Transverse colon (tissue), 4 donors: ENCODE measurements around the gene SIMC1. TPM values are rescaled to one million over a fixed set of nuclear protein-coding genes. Genes with fewer than 3 reads are reported as not detected.
A peak's percentile ranks its signal among the peaks of the same experiment; 100 is the strongest.
"Not testable (repeated sequence)": the region's sequence is repeated elsewhere in the genome, so short reads cannot be mapped to it uniquely, and the experiment has no call there.

Experiments
- DNase-seq: peaks from one replicate; pipeline ENCODE4 v3.0.0-alpha.2; 2019
- H3K27ac ChIP-seq, 4 donors: fragments of 200-600 bp; sonication (generic); 2 replicates each; pipeline ENCODE4 v1.5.1; 2016 to 2018; ENCODE audit warnings: inconsistent platforms in 4 of 4
- H3K27me3 ChIP-seq: fragments of 200-600 bp; sonication (generic); 2 replicates; pipeline ENCODE4 v1.5.1; 2017; ENCODE audit warnings: inconsistent platforms
- H3K36me3 ChIP-seq, 4 donors: fragments of 200-600 bp; sonication (generic); 2 replicates each; pipeline ENCODE4 v1.5.1; 2017 to 2019; ENCODE audit warnings: inconsistent platforms in 4 of 4
- H3K4me1 ChIP-seq, 4 donors: fragments of 200-600 bp; sonication (generic); 2 replicates each; pipeline ENCODE4 v1.5.1; 2017 to 2020; ENCODE audit warnings: inconsistent platforms in 4 of 4
- H3K4me3 ChIP-seq, 4 donors: fragments of 200-600 bp; sonication (generic); 1 replicate in 1 of 4; 2 replicates in 3 of 4; pipeline versions ENCODE4 v1.5.1 to v1.6.1; 2017 to 2019; ENCODE audit warnings: inconsistent platforms in 4 of 4
- H3K9me3 ChIP-seq, 2 donors: fragments of 200-600 bp; sonication (generic); 2 replicates each; pipeline ENCODE4 v1.5.1; 2017 to 2019; ENCODE audit warnings: inconsistent platforms in 2 of 2
- CTCF ChIP-seq, 5 experiments: fragments of 200-600 bp in 3 of 5; fragments of 450-650 bp in 2 of 5; sonication (generic) in 3 of 5; IDR thresholded peaks; 1 replicate in 2 of 5; 2 replicates in 3 of 5; pipeline ENCODE4 v1.5.1; 2016 to 2017; ENCODE audit warnings: antibody characterized with exemption in 5 of 5, inconsistent platforms in 3 of 5, mild to moderate bottlenecking in 2 of 5, moderate library complexity in 1 of 5
- EP300 ChIP-seq: sonication (generic); formaldehyde crosslinking; IDR thresholded peaks from one replicate; pipeline ENCODE4 v1.6.1; 2017; ENCODE audit warnings: antibody characterized with exemption, low read depth
- POLR2A ChIP-seq: fragments of 450-650 bp; IDR thresholded peaks from one replicate; pipeline ENCODE4 v1.6.1; 2016; ENCODE audit warnings: antibody characterized with exemption, mild to moderate bottlenecking, moderate library complexity
- POLR2AphosphoS5 ChIP-seq, 3 donors: sonication (generic); formaldehyde crosslinking; IDR thresholded peaks; one replicate each; pipeline ENCODE4 v1.6.1; 2016; ENCODE audit warnings: antibody characterized with exemption in 3 of 3
- WGBS, 2 donors: methylation state at CpG; one replicate each; pipeline ENCODE4 v1.1.5; 2018; ENCODE audit warnings: low coverage in 1 of 2; 5-methylcytosine and 5-hydroxymethylcytosine counted together
- in situ Hi-C, 4 donors: fragments of 200-750 bp; cut with MboI; loops; one replicate each; pipeline versions ENCODE4 v1.15.0 to v1.15.1; 2017; ENCODE audit warnings: low sequenced_read_pairs in 3 of 4, low pct_ligation_motif_present in 1 of 4, low pct_unique_long_range_greater_than_20kb in 1 of 4
- intact Hi-C: fragments of 100-400 bp; cut with DNase I; formaldehyde crosslinking; loops from one replicate; pipeline ENCODE4 v1.15.1; 2023; ENCODE audit warnings: low total_unique reads
- total RNA-seq, 4 donors: library from RNA; depleted of rRNA; stranded (reverse); fragments of >200 nt; gene quantifications; one replicate each; pipeline ENCODE4 v1.1.0, GENCODE V29; 2016

The SIMC1 gene
- total RNA-seq, 4 donors from 2014 or later: 15.0 to 21.2 (median 17.7) TPM

GRCh38 chr5:176290057-176290840 is 52.0 kb downstream of the SIMC1 start:
- in situ Hi-C loops, intact Hi-C loops, H3K4me1 ChIP-seq, H3K27ac ChIP-seq, H3K4me3 ChIP-seq, H3K36me3 ChIP-seq, H3K9me3 ChIP-seq, DNase-seq, H3K27me3 ChIP-seq: not testable (repeated sequence)
- 93% methylated on average over 14 of the region's 14 CpGs; no CpG with 5 or more reads in 1 of the 2 donors for WGBS, 2 donors

GRCh38 chr5:176305356-176305755 is 67.1 kb downstream of the SIMC1 start:
- DNase-seq, intact Hi-C loops, H3K27me3 ChIP-seq, H3K4me3 ChIP-seq, H3K27ac ChIP-seq, H3K4me1 ChIP-seq, in situ Hi-C loops, H3K9me3 ChIP-seq: not testable (repeated sequence)
- H3K36me3 ChIP-seq: peaks cover 0 to 17% (median 4%) of the 10 kb centered on the region in 4 donors
- no CpG with 5 or more reads among the region's 31 CpGs for WGBS, 2 donors

DNA sequence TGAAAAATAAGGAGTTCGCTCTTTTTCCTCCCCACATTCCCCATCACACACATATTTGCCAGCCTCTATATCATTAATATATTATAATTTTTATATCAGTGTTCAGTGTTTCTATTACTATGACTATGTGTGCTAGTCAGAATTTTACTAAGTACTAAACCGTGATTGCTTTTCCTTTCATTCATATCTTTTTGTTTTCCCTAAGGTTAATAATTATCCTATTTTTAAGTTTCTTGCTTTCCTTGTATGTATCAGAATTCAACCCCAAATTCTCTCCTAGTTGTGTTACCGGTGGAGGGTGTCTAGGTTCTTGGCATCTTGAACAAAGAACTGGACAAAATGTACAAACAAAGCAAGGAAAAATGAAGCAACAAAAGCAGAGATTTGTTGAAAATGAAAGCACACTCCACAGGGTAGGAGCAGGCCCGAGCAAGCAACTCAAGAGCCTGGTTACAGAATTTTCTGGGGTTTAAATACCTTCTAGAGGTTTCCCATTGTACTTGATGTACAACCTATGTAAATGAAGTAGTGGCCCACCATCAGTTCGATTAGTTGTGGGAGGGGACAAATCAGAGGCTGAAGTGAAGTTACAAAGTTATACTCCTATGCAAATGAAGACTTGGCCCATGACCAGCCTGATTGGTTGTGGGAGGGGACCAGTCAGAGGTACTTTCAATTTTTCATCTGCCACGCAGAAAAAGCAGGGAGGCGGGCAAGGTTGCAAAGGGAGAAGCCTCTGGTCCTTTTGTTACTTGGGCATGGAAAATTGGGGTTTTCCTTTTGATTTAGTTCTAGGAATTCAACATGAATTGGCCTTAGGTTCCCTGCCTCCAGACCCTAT is 79.5 kb downstream of the SIMC1 start:
- in situ Hi-C loops: no loop called here
- intact Hi-C loops: no loop called here
- no peaks in the 10 kb centered on the region for H3K4me1 ChIP-seq
- TF ChIP-seq EP300: no peak
- no peak for TF ChIP-seq POLR2A
- no peak for TF ChIP-seq CTCF (IDR thresholded peaks at IDR 0.05)
- TF ChIP-seq POLR2AphosphoS5 (IDR thresholded peaks at IDR 0.05): no peak
- H3K27ac ChIP-seq: no peak overlapping the region
- no peaks in the 10 kb centered on the region for H3K9me3 ChIP-seq
- no peak overlapping the region for H3K4me3 ChIP-seq
- peaks cover 0 to 20% (median 8%) of the 10 kb centered on the region in 4 donors for H3K36me3 ChIP-seq
- WGBS, 2 donors: 67 to 80% methylated on average over 7 of the region's 7 CpGs
- no peaks in the 10 kb centered on the region for H3K27me3 ChIP-seq
- no peak for DNase-seq

DNA sequence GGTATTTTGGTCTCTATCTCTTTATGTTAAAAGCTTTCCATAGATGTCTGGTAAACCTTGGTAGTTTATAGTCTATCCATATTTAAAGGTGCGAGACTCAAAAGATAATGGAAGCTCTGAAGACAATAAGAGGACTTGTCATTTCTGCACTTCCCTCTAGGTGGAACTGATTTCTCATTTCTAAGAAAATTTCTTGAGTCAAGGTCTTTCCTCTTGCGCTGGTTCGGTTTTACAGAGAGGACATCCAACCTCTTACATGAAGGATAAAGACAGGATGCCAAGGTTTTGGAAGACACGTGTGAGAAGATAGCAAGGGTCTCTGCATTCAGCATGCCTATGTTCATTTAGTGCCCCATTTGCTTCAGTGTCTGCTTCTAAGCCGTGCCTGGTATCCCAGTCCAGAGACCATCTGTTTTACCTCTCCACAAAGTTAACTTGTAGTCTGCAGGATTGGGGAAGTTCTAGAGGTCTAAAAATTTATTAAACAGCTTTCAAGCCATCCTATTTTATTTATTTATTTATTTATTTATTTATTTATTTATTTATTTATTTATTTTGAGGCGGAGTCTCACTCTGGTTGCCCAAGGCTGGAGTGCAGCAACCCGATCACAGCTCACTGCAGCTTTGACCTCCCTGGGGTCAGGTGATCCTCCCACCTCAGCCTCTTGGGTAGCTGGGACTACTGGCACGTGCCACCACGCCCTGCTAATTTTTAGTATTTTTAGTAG is 81.8 kb downstream of the SIMC1 start:
- intact Hi-C loops: no loop called here
- no peaks in the 10 kb centered on the region for H3K9me3 ChIP-seq
- in situ Hi-C loops: no loop called here
- no peaks in the 10 kb centered on the region for H3K4me1 ChIP-seq
- H3K27ac ChIP-seq: no peak overlapping the region
- H3K4me3 ChIP-seq: no peak overlapping the region
- TF ChIP-seq CTCF (IDR thresholded peaks at IDR 0.05) (peak in 1 of 5 experiments; percentile 3), POLR2A (no peak), POLR2AphosphoS5 (IDR thresholded peaks at IDR 0.05) (no peak), EP300 (no peak)
- H3K27me3 ChIP-seq: no peaks in the 10 kb centered on the region
- 88 to 97% methylated on average over 7 to 9 of the region's 9 CpGs for WGBS, 2 donors
- peaks cover 0 to 24% (median 12%) of the 10 kb centered on the region in 4 donors for H3K36me3 ChIP-seq
- no peak for DNase-seq

DNA sequence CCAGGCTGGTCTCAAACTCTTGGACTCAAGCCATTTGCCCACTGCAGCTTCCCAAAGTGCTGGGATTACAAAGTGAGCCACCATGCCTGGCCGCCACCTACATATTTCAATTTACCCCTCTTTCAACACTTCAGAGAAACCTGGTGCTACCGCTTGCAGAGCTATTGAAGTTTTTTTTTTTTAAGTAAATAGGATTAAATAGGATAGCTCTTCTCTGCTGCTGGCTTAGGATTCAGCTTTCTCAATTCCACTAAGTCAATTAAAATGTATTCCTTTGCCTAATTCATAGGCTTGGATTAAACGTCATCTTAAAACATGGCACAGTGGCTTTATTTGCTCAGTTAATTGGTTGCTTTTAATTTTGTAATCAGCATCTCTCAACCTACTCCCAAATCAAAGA is 82.4 kb downstream of the SIMC1 start:
- no peak for DNase-seq
- H3K4me3 ChIP-seq: no peak overlapping the region
- in situ Hi-C loops (no loop called here), intact Hi-C loops (no loop called here)
- no peak for TF ChIP-seq CTCF (IDR thresholded peaks at IDR 0.05)
- H3K9me3 ChIP-seq: no peaks in the 10 kb centered on the region
- H3K4me1 ChIP-seq: no peaks in the 10 kb centered on the region
- peaks cover 0 to 24% (median 12%) of the 10 kb centered on the region in 4 donors for H3K36me3 ChIP-seq
- WGBS, 2 donors: 89 to 96% methylated on average over 3 of the region's 3 CpGs
- H3K27me3 ChIP-seq: no peaks in the 10 kb centered on the region
- no peak overlapping the region for H3K27ac ChIP-seq
